NCI-H460 (cell line): Measurements from ENCODE around the gene NLN. TPM values are rescaled to one million over a fixed set of nuclear protein-coding genes. Genes with fewer than 3 reads are reported as not detected.
"Not testable (repeated sequence)": the region's sequence is repeated elsewhere in the genome, so short reads cannot be mapped to it uniquely, and the experiment has no call there.

ENCODE experiments used
- DNase-seq: peaks from one replicate; pipeline ENCODE4 v3.0.0-alpha.2; 2016; ENCODE audit warnings: low read depth; ENCODE audit errors: extremely low read depth
- total RNA-seq: library from RNA; depleted of rRNA; stranded (reverse); fragments of >200 nt; shearing (Covaris generic); gene quantifications from 2 replicates; pipeline ENCODE4 v1.2.3, GENCODE V29; 2014

The NLN gene
- total RNA-seq, 1 experiment from 2014 or later, result 89.5 TPM

DNA sequence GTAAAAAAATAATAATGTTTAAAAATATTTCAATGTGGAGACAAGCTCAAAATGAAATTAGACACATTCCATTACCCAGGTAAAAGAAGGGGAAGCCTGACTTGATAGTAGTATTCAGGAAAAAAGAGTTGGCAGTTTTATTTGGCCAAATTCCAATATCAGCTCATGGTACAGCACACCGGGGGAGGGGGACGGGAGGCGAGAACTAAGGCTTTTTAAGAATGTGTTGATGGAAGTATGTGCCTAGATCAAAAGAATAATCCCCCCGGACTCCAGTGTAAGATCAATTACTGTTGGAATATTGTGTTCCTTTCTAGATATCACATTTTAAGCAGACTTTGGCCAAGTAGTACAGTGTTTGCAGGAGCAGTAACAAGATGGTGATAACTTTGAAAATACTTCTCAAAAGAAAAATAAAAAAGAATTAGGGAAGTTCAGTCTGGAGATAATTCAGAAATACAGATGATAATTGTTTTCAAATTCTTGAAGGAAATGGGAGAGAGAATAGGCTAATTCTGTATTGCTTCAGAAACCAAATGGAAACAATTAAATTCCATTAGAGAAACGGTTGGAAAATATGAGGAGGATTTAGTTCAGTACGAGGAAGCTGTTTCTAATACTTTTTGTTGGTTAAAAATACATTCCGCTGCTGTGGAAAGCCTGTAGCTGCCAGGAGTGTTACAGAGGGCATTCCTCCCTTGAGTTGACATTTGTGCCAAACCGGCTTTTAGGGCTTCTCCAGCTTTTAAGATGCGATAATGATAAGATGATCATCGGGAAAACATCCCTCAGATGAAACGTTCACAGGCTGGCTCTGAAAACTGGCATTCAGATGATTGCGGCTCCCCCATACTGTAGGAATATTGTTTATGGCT is 106.3 kb downstream of the NLN start:
- DNase-seq, result no peak

DNA sequence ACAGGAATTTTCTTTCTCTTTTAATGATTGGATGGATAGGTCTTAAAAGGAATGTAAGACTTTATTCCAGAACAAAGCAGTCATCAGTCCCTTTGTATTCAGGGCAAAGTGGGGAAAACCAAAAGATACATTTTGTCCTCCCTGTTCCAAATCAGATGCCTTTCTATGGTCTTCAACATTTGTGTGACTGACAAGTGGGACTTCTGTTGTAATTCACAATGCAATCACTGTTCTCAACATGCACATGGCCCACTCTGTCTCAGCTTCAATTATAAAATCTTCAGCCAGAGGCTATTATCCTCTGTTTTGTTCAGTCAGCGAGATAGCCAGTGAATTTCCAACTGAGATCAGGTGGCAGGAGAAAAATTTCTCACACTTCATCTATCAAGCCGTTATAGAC is 108.9 kb downstream of the NLN start:
- DNase-seq, result no peak

DNA sequence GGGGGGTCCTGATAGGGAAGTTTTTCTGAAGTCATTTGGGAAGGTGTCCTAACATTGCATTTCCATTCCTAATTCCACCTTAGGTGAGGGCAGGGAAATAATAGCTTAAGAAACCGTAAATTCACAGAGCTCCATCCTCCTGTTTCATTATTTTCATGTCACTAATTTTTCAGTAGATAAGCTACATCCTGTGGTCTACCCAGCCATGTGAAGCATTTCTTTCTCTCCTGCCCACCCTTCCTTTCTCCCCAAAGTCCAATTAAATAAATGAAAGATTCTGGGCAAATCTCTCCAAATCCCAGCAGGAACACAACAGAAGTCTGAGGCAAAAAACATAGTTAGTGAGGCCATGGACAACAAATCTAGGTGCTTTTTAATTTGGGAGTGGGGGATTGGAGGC is 109.3 kb downstream of the NLN start:
- no peak for DNase-seq

DNA sequence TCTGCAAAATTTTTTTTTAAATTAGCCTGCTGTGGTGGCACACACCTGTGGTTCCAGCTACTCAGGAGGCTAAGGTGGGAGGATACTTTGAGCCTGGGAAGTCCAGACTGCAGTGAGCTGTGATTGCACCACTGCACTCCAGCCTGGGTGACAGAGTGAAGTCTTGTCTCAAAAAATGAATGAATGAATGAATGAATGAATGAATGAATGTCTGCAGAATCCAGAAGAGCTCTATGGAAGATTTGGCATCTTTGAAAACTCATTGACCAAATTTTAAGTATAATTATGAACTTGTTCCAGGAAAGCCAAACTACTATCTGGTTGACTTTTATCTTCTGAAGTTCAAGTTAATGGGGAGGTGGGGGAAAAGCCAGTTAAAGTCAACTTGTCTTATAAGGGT is 110.1 kb downstream of the NLN start:
- no peak for DNase-seq

DNA sequence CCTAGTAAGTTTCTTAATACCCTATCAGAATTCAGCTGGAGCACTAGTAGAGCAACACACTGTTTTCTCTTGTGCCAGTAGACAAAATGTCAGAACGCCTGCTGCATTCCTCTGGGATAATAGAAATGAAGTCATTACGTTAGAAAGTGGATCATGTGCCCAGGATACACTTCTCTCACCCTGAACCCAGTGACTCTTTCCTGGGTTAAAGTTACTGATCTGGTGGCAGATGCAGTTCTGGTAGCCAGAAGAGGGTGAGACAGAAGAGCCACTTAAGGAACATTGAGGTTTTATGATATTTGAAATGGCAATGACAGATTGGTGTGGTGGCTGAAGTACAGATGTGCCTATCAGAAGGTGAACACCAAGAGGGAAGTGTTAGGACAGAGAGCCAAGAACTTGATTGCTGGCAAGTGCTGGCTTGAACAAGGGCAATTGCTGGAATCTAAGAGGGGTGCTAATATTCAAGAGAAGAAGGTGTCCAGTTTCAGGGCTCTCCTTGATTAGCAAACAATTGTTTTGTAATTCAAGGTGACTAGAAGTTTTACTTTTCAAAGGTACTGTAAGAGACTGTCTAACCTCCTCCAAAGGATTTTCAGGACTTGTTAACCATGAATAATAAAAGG is 110.7 kb downstream of the NLN start:
- DNase-seq, result no peak

DNA sequence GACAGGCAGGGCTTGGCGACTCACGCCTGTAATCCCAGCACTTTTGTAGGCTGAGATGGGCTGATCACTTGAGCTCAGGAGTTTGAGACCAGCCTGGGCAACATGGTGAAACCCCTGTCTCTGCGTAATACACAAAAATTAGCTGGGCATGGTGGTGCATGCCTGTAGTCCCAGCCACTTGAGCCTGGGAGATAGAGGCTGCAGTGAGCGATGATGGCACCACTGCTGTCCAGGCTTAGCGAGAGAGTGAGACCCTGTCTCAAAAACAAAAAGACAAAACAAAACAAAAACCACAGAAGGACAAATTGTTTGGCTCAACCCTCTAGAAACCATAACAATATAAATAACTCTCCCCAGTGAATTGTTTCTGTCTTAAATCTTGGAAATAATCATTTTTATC is 111.8 kb downstream of the NLN start:
- DNase-seq, result no peak

DNA sequence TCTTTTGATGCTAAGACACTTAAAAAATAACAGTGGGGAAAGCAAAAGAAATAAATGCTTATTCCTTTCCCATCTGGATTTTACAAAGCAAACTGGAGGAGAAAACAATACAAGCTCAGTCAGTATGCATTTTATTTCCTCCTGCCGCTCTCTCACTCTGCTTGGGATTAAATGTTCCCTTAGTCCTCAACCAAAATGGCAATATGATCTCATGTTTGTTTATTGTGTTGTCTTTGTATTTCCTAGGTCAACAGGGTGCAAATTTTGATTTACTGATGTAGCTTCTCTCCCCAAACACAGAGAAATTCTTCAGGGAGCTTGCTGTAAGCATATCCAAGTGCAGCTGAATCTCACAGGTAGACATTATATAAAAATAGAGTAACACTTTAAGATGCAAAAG is 112.3 kb downstream of the NLN start:
- no peak for DNase-seq

DNA sequence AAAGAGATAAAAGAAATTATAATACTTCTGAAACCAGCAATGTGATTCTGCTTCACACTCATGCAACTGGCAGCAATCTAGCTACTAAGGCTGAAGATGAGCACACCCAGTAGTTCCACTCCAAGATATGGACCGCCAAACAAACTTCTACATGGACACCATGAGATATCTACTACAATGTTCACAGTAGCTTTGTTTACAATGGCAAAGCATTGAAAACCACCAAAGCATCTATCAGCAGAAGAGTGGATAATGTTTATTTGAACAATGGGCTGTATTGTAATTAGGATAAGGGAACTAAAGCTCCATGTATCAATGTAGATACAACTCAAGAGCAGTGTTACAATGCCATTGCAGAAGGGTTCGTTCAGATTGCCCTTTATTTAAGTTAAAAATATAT is 113.2 kb downstream of the NLN start:
- no peak for DNase-seq

DNA sequence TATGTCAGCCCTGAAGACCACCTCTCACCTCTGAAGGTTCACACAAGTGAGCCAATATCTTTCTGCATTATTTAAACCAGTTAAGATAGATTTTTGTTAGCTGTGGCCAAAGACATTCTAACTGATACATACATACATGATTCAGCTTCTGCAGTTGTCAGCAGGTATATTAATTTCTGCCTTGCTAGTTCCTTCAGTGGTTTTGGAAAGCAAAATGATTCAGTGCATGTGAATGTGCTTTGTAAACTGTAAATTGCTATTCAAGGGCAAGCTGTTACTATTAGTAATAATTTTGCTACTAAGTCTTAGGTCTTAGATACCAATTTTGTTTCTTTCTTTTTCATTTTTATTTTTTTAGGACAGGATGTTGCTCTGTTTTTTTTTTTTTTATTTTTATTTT is 115.1 kb downstream of the NLN start:
- no peak for DNase-seq

DNA sequence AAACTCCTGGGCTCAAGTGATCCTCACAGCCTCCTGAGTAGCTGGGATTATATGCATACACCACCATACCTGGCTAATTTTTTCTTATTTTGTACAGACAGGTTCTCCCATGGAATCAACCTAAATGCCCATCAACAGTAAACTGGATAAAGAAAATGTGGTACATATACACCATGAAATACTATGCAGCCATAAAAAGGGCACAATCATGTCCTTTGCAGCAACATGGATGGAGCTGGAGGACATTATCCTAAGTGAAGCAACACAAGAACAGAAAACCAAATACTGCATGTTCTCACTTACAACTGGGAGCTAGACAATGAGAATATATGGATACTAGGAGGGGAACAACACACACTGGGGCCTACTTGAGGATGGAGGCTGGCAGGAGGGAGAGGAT is 117.2 kb downstream of the NLN start:
- not testable (repeated sequence) for DNase-seq

DNA sequence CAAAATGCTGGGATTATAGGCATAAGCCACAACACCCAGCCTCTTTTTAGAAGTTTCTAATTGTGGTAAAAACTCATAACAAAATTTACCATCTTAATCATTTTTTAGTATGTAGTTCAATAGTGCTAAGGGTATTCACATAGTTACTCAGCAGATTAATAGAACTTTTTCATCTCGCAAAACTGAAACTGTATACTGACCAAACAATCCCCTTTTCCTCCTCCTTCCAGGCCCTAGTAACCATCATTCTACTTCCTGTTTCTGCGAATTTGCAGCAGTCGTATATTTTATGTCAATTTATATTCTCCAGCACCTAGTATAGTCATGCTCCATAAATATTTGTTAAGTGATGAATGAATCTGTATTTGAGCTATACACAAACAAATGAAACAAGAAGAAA is 118.1 kb downstream of the NLN start:
- DNase-seq, result no peak

DNA sequence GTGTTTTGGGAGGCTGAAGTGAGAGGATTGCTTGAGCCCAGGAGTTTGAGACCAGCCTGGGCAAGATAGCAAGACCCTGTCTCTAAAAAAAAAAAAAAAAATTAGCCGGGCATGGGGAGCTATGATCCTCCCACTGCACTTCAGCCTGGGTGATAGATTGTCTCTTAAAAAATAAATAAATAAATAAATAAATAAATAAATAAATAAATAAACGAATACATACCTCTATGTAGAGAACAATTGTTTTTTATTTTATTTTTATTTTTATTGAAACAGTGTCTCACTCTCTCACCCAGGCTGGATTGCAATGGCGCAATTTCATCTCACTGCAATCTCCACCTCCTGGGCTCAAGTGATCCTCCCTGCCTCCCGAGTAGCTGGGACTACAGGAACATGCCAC is 122.8 kb downstream of the NLN start:
- not testable (repeated sequence) for DNase-seq

DNA sequence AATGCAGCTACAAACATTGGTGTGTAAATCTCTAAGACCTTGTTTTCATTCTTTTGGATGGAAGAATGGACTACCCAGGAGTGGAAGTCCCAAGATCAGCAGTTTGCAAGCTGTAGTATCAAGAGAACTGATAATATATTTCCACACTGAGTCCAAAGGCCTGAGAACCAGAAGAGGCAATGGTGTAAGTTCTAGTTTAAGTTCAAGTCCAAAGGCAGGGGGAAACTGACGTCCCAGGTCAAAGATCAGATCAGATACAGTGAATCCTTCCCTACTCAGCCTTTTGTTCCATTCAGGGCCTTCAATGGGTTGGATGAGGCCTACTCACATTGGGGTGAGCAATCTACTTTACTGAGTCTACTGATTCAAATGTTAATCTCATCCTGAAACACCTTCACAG is 124.1 kb downstream of the NLN start:
- DNase-seq, result no peak

DNA sequence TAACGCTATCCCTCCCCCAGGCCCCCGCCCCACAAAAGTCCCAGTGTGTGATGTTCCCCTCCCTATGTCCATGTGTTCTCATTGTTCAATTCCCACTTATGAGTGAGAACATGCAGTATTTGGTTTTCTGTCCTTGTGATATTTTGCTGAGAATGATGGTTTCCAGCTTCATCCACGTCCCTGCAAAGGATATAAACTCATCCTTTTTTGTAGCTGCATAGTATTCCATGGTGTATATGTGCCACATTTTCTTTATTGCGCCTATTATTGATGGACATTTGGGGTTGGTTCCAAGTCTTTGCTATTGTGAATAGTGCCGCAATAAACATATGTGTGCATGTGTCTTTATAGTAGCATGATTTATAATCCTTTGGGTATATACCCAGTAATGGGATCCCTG is 125.0 kb downstream of the NLN start:
- not testable (repeated sequence) for DNase-seq

DNA sequence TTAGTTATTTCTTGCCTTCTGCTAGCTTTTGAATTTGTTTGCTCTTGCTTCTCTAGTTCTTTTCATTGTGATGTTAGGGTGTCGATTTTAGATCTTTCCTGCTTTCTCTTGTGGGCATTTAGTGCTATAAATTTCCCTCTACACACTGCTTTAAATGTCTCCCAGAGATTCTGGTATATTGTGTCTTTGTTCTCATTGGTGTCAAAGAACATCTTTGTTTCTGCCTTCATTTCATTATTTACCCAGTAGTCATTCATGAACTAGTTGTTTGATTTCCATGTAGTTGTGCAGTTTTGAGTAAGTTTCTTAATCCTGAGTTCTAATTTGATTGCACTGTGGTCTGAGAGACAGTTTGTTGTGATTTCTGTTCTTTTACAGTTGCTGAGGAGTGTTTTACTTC is 127.9 kb downstream of the NLN start:
- DNase-seq, result not testable (repeated sequence)

DNA sequence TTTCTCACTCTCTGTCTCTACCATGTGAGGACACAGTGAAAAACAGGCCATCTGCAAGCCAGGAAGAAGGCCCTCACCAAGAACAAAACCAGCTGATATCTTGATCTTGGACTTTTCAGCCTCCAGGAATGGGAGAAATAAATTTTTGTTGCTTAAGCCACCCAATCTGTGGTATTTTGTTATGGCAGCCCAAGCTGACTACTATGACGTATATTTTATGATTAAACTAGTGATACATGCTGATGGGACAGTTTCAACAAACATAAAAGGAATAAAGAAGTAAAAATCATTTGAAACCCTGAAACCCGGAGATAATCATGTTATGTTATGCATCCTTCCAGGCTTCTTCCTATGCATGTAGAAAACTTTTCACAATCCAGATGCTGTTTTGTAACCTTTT is 132.9 kb downstream of the NLN start:
- no peak for DNase-seq

DNA sequence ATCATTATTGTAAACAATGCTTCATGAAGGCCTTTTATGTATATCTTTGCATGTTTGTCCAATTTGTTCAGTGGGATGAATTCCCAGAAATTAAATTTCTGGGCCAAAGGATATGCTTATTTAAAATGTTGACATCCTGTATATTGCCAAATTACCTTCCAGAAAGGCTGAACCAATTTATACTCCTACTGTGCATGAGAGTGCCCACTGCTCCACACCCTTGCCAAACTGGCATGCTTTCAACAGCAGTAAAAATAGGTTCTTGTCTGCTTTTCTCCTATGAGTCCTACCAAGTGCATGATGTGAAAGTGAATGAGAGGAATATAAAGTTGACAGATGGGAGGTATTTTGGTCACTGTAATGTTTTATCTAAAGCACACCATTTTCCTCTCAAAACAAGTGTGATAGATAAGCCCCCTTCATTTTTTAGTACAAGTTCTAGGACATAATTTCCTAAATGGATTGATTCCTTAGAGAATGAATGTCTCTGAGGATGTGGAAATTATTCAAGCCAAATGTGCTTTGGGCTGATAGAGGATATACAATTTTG is 133.8 kb downstream of the NLN start:
- no peak for DNase-seq

DNA sequence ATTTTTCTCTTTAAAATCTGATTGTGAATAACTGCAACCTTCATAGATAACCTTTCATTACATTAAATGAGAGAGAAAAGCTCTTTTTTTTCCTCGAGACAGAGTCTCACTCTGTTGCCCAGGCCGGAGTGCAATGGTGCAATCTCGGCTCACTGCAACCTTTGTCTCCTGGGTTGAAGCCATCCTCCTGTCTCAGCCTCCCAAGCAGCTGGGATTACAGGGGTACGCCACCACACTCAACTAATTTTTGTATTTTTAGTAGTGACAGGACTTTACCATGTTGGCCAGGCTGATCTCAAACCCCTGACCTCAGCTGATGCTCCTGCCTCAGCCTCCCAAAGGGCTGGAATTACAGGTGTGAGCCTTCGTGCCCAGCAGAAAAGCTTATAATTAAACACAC is 134.5 kb downstream of the NLN start:
- DNase-seq, result no peak

DNA sequence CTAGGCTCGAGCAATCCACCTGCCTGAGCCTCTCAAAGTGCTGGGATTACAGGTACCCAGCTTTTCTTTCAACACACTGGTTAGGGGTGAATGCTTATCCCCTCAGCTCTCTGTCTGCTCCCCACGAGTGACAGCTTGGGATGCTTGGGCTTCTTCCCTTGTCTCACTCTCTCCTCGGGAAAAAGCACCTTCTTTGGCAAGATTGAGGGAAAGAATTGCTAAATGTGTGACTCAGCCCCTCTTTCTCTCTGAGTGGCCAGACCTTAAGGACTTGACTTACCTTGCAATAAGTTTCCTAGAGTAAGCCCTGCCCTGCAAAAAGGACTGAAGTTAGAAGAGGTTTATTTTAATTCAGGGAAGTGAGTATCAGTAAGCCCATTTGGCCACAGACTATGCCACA is 136.3 kb downstream of the NLN start:
- no peak for DNase-seq

DNA sequence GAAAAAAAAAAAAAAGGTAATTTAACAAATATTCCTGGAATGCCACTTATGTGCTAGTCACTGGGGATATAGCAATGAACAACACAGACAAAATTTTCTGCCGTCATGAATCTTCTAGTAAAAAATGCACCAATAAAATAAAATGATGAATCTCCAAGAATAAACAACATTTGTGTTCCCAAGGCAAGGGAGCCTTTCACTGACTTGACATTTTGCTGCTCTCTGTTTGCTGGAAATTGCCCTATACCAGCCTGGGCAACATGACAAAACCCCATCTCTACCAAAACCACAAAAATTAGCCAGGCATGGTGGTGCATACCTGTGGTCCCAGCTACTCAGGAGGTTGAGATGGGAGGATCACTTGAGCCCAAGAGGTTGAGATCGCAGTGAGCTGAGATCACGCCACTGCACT is 139.8 kb downstream of the NLN start:
- DNase-seq, result no peak

DNA sequence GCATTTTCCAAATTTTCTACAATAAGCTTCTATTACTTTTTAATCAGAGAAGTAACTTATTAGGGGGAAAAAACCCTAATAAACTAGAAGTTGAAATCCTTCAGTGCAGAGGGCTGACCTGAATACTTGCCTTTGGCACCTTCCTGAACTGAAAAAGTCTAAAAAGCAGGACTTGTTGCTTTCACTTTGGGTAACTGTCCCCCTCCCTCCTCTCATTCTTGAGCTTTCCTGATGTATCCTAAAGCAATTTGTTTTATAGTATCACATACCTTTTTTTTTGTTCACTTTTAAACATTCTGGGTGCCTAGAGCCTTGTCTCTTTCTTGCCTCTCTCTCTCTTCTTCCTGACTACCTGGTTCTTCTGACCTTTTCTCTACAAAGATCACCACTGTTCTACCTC is 140.4 kb downstream of the NLN start:
- DNase-seq, result no peak

DNA sequence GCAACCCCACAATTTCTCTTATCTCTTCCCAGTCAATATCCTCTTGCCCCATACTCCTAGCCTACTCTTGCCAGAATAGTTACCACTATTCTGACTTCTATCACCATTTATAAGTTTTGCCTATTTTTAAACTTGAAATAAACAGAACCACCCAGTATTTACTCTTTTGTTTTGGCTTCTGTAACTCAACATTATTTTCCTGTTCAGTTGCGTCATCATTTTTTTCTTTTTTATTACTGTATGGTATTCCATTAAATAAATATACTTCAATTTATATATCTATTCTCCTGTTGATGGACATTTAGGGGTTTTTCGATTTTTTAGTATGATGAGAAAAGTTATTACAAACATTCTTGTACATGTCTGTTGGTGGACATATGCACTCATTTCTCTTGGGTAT is 141.7 kb downstream of the NLN start:
- no peak for DNase-seq
